Mononuclear cell (primary cell): Measurements from ENCODE around the gene SUN5. TPM values are rescaled to one million over a fixed set of nuclear protein-coding genes. Genes with fewer than 3 reads are reported as not detected.
"Not testable (repeated sequence)": the region's sequence is repeated elsewhere in the genome, so short reads cannot be mapped to it uniquely, and the experiment has no call there.

Source experiments
- H3K27me3 ChIP-seq: 2 replicates; pipeline ENCODE4 v1.6.0; 2011; ENCODE audit warnings: low read length, control low read depth; ENCODE audit not compliant: insufficient read depth
- H3K4me1 ChIP-seq: 2 replicates; pipeline ENCODE4 v1.5.1; 2011; ENCODE audit warnings: mild to moderate bottlenecking, low read length, control low read depth; ENCODE audit not compliant: insufficient read depth
- H3K4me3 ChIP-seq: 2 replicates; pipeline ENCODE4 v1.5.1; 2011; ENCODE audit warnings: mild to moderate bottlenecking, low read length, moderate library complexity
- H3K9me3 ChIP-seq: 2 replicates; pipeline ENCODE4 v1.5.1; 2011; ENCODE audit warnings: low read depth, mild to moderate bottlenecking, control low read depth, low read length
- total RNA-seq: library from RNA; depleted of rRNA; stranded (reverse); fragments of >200 nt; gene quantifications from one replicate; pipeline ENCODE4 v1.2.3, GENCODE V29; 2012

SUN5 gene, protein sequence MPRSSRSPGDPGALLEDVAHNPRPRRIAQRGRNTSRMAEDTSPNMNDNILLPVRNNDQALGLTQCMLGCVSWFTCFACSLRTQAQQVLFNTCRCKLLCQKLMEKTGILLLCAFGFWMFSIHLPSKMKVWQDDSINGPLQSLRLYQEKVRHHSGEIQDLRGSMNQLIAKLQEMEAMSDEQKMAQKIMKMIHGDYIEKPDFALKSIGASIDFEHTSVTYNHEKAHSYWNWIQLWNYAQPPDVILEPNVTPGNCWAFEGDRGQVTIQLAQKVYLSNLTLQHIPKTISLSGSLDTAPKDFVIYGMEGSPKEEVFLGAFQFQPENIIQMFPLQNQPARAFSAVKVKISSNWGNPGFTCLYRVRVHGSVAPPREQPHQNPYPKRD
- total RNA-seq = not detected

DNA sequence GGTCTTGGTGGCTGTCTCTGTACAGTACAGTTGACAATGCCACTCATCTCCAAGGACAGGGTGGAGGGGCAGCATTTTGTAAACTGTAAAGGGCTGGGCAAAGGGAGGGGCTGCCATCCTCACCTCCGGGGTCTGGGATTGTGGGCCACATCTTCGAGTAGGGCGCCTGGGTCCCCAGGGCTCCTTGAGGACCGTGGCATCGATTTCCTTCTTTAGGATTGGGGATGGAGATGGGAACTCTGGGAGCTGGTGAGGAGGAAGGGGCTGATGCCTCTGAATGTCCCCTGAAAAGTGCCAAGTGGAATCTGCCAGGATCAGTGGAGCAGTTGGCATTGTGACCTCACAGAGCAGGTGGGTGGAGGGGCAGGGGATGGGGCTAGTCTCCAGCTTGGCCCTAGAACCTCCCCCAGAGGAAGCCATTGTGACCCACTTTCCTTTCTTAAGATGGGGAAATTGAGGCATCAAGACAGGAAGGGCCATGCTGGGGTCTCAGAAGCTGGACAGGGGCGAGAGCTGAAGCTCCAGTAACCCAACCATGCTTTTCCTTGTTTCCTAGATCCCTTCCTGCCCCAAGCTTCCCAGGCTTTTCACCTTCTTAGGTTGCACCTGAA lies at the start of gene SUN5:
Gene SUN5, minus strand, starts transcription at position 293 of the 611 bp plus-strand sequence. Its CDS starts 93 bp downstream, at position 200.
- Histone ChIP-seq H3K9me3 (no peaks in the 10 kb centered on the region), H3K4me3 (no peak within 1 kb of the TSS), H3K27me3 (no peaks in the 10 kb centered on the region), H3K4me1 (no peaks in the 10 kb centered on the region)

DNA sequence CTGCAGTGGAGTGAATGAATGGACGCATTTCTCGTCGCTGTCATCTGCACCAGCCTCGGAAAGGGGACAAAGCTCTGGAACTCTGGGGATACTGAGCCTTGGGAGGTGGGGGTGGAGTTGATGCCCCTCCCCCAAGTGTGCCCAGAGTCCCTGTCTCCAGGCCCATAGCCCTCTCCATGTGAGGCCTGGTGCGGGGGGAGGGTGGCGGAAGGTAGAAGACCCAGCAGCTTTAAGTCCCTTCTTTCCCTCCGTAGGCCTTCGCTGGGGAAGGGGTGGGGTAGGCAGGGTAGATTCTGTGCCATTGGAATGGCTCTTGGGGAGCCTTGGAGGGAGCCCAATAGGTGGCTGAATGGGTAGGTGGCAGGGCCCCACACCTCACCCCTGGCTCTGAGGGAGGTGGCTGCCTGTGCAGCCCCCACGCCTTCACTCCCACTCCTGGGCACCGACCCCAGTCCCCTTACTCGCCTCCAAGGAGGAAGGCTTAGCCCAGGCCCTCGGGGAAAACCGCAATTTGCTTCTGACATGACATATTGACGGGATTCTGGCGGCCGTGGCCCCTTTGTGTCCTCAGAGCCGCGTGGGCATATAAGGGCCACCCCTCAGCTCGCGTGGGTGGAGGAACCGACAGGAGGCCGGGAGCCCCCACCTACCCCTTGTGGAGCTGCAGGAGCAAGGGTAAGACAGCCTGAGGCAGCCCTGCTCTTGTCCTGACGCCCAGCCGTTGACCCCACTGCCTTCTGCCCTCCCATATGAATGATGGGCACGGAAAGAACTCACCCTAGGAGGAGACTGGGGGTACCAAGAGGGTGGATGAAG lies 49.3 kb upstream of the SUN5 start, which contains the start of gene BPIFB3:
Gene BPIFB3, plus strand, starts transcription at position 613 of the 816 bp plus-strand sequence. CDS start 1,533 bp downstream, outside the sequence.
- H3K4me1 ChIP-seq = no peaks in the 10 kb centered on the region
- H3K27me3 ChIP-seq = no peaks in the 10 kb centered on the region
- H3K9me3 ChIP-seq = no peaks in the 10 kb centered on the region
- no peak within 1 kb of the TSS for H3K4me3 ChIP-seq

DNA sequence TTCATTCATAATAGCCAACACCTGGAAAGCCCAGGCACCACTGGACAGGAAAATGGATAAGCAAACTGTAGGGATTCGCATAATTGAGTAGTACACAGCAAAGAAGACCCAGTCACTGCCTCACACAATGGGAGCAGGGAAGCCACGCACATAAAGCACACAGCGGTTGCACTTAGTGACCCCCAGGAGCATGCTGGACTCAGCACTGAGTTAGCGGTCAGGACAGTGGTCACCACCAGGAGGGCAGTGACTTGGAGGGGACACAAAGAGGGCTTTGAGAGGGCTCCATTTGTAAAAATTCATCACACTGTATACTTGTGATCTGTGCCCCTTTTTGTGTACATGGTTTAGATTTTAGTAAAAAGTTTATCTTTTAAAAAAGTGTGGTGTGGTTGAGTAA lies 47.1 kb upstream of the SUN5 start:
- Histone ChIP-seq H3K4me1 (no peaks in the 10 kb centered on the region), H3K27me3 (no peaks in the 10 kb centered on the region), H3K4me3 (no peak overlapping the region), H3K9me3 (no peaks in the 10 kb centered on the region)

DNA sequence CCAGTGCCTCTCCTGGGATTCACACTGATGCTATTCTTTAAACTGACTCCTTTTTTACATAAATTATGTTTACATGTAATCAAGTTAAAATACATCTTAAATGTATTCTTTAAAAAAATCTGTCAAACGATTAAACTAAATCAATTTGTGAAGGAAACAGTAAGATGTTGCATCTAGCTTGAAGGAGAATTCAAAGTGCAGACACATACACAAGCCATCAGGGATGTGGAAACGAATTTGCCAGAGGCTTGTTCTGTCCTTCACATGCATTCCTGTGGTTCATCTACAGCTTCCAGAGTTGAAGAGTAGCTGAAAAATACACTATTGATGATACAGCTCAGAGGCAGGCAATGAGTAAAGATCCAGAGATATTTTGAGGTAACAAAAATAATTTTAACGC lies 42.2 kb upstream of the SUN5 start:
- Histone ChIP-seq H3K4me3 (no peak overlapping the region), H3K27me3 (no peaks in the 10 kb centered on the region), H3K9me3 (peaks cover 7% of the 10 kb centered on the region), H3K4me1 (no peaks in the 10 kb centered on the region)

DNA sequence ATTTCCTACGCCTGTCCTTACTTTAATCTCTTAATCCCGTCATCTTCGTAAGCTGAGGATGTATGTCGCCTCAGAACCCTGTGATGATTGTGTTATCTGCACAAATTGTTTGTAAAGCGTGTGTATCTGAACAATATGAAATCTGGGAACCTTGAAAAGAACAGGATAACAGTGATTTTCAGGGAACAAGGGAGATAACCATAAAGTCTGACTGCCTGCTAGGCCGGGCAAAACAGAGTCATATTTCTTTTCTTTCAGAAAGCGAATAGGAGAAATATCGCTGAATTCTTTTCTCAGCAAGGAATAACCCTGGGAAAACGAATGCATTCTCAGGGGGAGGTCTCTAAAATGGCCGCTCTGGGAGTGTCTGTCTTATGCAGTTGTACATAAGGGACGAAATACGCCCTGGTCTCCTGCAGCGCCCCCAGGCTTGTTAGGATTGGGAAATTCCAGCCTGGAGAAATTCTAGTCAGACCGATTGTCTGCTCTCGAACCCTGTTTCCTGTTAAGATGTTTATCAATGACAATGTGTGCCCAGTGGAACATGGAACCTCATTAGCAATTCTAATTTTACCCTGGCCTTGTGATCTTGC lies 41.0 kb upstream of the SUN5 start:
- H3K27me3 ChIP-seq, H3K4me1 ChIP-seq, H3K4me3 ChIP-seq, H3K9me3 ChIP-seq: not testable (repeated sequence)

DNA sequence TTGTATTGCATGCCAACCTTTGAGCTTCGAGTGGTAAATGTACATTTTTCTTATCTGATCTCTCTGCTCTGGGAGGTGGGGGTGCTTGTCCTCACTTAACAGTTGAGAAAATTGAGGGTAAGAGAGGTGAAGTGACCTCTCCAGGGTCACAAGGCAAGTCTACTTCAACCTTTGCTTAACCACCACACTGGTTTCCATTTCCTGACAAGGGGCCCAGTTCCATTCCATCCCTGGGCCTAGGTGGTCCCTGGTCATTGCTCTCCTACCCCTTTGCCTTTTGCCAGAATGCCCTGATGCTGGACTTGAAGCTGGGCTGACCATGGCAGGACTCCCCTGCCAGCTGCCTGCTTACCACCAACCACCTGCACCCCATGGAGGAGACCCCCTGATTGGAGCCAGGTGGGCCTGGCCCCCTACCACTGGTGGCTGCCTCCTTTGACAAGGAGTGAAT lies 39.5 kb upstream of the SUN5 start:
- Histone ChIP-seq H3K4me1 (no peaks in the 10 kb centered on the region), H3K27me3 (no peaks in the 10 kb centered on the region), H3K4me3 (no peak overlapping the region), H3K9me3 (peaks cover 7% of the 10 kb centered on the region)

DNA sequence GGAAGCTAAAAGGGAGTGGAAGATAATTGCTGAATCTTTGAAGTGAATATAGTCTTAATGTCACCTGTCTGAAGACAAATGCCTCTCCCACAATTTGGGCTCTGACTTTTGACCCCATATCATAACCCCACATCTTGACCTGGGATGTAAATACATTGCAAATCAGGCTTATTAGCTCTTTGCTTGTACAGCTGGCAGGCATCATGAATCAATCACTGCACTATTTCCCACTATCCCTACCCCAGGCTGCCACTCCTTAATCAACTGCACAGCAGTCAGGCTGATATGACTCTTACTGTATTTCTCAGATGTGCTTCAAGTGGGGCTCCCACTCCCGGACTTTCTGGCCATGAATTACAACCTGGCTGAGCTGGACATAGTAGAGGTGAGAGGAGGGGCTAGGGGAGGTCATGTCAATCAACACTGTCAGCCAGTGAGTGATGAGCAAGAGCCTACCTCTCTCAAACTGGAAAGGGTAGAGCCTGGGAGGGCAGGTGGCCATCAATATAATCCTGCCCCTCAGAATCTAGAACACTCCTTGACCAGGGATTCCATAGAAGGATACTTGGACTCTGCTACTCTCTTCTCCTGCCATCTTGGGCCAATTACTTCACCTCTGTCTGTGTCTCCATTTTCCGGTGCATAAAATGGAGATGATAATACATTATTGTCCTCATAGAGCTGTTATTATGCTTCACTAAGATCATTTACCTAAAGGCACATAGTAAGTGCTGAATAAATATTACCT lies 38.9 kb upstream of the SUN5 start:
- H3K27me3 ChIP-seq = no peaks in the 10 kb centered on the region
- no peaks in the 10 kb centered on the region for H3K4me1 ChIP-seq
- H3K9me3 ChIP-seq = peaks cover 7% of the 10 kb centered on the region
- no peak overlapping the region for H3K4me3 ChIP-seq

DNA sequence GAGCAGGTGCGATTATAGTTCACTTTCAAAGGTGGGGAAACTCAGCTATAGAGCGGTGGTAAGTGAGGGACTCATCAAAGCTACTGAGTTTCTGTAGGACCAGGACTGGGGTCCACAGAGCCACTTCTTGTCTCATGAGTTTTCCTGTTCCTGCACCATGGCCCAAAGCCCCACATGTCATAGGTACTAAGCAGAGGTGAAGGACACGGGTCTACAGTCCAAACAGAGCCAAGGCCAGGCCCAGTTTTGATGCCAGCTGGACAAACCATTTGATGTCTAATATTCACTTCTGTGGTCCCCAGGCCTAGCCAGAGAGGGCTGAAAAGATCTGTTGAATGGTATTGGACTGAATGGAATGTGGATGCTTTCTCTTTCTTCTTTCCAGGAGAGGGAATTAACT lies 38.2 kb upstream of the SUN5 start:
- Histone ChIP-seq H3K4me3 (no peak overlapping the region), H3K9me3 (peaks cover 7% of the 10 kb centered on the region), H3K4me1 (no peaks in the 10 kb centered on the region), H3K27me3 (no peaks in the 10 kb centered on the region)

DNA sequence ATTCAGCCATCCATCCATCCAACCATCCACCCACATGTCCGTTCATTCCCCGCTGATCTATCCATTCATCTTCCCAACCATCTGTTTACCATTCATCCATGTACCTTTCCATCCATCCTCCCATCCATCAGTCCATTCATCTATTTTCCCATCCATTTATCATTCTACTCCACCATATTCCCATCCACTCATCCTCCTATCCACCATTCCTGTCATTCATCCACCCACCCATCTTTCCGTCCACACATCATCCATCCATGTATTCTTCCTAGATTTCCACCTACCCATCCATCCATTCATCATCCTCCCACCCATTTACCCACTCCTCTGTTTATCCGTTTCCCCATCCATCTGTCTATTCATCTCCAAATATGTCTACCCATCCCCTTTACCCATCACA lies 34.0 kb upstream of the SUN5 start:
- H3K9me3 ChIP-seq = no peaks in the 10 kb centered on the region
- no peaks in the 10 kb centered on the region for H3K4me1 ChIP-seq
- H3K4me3 ChIP-seq = no peak overlapping the region
- H3K27me3 ChIP-seq = no peaks in the 10 kb centered on the region

DNA sequence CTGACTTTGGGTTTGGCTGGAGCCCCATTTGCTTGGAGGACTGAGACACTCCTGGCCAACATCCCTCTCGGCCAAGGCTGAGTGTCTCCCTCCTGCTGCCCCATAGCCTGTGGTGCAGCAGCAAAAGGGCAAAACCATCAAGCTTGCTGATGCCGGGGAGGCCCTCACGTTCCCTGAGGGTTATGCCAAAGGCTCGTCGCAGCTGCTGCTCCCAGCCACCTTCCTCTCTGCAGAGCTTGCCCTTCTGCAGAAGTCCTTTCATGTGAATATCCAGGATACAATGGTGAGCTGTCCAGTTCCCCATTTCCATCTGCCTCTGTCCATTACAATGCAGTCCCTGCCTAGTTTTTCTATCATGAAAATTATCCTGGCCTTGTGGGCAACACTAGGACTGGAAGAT lies 33.2 kb upstream of the SUN5 start:
- no peaks in the 10 kb centered on the region for H3K4me1 ChIP-seq
- H3K4me3 ChIP-seq = no peak overlapping the region
- no peaks in the 10 kb centered on the region for H3K9me3 ChIP-seq
- no peaks in the 10 kb centered on the region for H3K27me3 ChIP-seq

DNA sequence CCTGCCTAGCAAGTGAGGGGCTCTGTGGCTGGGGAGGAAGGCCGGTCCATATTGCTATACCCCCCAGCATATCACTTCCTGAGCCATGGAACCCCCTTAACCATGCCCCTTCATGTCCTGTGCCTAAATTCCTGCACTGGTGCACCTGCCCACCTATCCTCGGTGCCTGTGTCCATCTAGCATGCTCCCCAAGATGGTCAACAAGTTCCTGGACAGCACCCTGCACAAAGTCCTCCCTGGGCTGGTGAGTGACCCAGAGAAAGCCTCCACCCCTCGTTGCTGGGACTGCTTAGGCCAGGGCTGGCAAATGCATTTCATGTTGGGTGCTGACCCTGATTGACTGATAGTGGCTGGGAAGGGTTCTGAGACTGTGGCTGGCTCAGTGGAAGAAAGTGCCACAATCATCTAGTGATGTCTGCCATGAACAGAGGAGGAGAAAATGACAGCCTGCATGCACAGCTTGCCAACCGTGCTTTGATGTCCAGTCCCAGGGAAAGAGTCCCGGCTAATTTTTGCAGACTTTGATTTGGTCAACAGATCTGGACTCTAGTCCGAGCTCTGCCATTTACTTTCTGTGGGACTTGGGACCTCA lies 30.8 kb upstream of the SUN5 start:
- no peaks in the 10 kb centered on the region for H3K9me3 ChIP-seq
- no peaks in the 10 kb centered on the region for H3K4me1 ChIP-seq
- no peaks in the 10 kb centered on the region for H3K27me3 ChIP-seq
- H3K4me3 ChIP-seq = no peak overlapping the region

DNA sequence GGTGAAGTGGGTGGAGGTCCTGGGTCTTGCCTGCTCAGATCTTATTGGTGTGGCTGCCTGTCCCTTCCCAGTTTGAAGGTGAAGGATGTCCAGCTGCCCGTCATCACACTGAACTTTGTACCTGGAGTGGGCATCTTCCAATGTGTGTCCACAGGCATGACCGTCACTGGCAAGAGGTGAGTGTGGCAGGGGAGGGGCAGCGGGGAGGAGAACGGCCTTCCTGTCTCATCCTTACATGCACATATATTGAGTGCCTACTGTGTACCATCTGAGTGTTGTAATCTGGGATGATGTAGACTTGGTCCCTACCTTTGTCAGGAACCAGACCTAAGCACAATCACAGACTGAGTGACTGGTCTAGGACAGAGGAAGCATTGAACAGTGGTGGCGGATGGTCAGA lies 29.9 kb upstream of the SUN5 start:
- no peaks in the 10 kb centered on the region for H3K9me3 ChIP-seq
- H3K4me3 ChIP-seq = no peak overlapping the region
- no peaks in the 10 kb centered on the region for H3K27me3 ChIP-seq
- H3K4me1 ChIP-seq = no peaks in the 10 kb centered on the region

DNA sequence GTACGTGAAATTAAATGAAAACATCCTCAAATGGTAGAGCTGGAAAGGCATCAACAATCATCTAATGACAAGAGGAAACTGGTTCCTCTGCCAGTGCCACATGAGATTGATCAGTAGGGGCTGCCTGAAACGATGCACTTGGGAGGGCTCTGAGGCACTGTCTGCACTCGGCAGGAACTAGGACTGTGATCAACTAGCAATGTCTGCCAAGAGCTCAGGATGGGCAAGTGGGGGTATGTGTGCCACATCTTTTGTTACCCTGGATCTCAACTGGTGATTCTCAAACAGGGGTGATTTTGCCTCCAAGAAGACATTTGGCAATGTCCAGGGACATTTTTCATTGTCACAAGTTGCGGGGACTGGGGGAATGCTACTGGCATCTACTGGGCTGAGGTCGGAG lies 29.1 kb upstream of the SUN5 start:
- H3K4me3 ChIP-seq = no peak overlapping the region
- H3K4me1 ChIP-seq = no peaks in the 10 kb centered on the region
- H3K27me3 ChIP-seq = no peaks in the 10 kb centered on the region
- H3K9me3 ChIP-seq = no peaks in the 10 kb centered on the region

DNA sequence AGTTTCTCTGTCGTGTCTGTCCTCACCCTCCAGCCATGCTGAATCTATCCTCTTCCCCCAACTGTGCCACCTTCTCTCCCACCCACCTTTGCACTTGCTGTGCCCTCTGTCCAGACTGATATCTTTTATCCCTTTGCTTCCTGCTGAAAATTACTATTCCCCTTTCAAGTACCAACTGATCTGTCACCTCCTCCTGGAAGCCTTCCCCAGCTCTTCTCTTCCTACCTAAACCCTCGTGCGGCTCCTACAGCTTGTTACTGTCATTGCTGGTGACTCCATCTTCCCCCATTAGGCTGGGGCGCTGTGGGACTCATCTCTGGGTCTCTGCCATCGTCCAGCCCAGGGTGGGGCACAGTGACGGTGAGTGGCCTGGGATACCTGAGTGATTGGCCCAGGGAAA lies 28.3 kb upstream of the SUN5 start:
- Histone ChIP-seq H3K27me3 (no peaks in the 10 kb centered on the region), H3K9me3 (no peaks in the 10 kb centered on the region), H3K4me1 (no peaks in the 10 kb centered on the region), H3K4me3 (no peak overlapping the region)
